ENCODE measurements around the gene TMC8.

Gene TMC8

DNA sequence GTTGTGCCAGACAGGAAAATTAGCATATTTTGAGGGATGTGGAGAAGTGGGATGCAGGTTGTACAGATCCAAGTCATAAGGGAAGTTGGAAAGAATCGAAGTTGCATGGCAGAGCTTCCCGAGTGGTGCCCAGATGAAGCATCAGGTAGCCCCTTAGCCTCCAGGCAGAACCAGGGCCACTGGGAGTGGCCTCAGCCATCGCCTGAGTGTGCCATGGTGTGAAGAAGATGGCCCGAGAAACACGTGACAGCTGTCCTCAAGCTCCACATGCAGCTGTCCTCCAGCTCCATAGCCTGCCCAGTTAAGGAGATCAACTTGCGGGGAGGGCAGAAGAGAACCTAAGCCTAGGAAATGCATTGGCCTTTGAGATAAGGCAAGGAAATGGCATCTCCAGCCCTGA lies 35.5 kb upstream of the TMC8 start:
- no peak for TF ChIP-seq POLR2AphosphoS5 (IDR thresholded peaks at IDR 0.05; ENCODE audit: low read depth, low read length)
- no peak for TF ChIP-seq POLR2A (IDR thresholded peaks at IDR 0.05; ENCODE audit: low read depth, low read length)
- no peak for TF ChIP-seq PAX5 (IDR thresholded peaks at IDR 0.05; ENCODE audit: insufficient read depth, low read length, severe bottlenecking)
- TF ChIP-seq POU2F2 (IDR thresholded peaks at IDR 0.05; ENCODE audit: low read depth, low read length) = no peak
- no peak for TF ChIP-seq SPI1 (IDR thresholded peaks at IDR 0.05; ENCODE audit: low read depth, low read length)
- no peak for TF ChIP-seq TAF1 (IDR thresholded peaks at IDR 0.05; ENCODE audit: low read depth, low read length)
- no peak for DNase-seq (ENCODE audit: insufficient read length, low spot score)
- FAIRE-seq = no peak

DNA sequence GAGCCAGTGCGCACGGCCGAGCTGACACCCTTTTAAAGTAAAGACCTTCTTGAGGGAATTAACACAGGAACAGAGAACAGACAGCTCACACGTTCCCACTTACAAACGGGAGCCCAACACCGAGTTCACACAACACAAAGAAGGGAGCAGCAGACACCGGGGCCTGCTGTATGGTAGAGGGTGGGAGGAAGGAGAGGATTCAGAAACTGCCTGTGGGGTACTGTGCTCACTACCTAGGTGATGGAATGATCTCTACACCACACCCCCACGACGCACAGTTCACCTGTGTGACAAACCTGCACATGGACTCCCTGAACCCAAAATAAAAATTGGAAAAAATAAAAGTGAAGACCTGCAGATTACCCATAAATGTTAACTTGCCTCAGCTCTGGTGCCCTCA lies 34.5 kb upstream of the TMC8 start:
- DNase-seq (ENCODE audit: insufficient read length, low spot score) (no peak), FAIRE-seq (no peak)
- TF ChIP-seq POLR2A (IDR thresholded peaks at IDR 0.05; ENCODE audit: low read depth, low read length) = no peak
- no peak for TF ChIP-seq SPI1 (IDR thresholded peaks at IDR 0.05; ENCODE audit: low read depth, low read length)
- no peak for TF ChIP-seq TAF1 (IDR thresholded peaks at IDR 0.05; ENCODE audit: low read depth, low read length)
- TF ChIP-seq POLR2AphosphoS5 (IDR thresholded peaks at IDR 0.05; ENCODE audit: low read depth, low read length) = no peak
- TF ChIP-seq PAX5 (IDR thresholded peaks at IDR 0.05; ENCODE audit: insufficient read depth, low read length, severe bottlenecking) = no peak
- no peak for TF ChIP-seq POU2F2 (IDR thresholded peaks at IDR 0.05; ENCODE audit: low read depth, low read length)

DNA sequence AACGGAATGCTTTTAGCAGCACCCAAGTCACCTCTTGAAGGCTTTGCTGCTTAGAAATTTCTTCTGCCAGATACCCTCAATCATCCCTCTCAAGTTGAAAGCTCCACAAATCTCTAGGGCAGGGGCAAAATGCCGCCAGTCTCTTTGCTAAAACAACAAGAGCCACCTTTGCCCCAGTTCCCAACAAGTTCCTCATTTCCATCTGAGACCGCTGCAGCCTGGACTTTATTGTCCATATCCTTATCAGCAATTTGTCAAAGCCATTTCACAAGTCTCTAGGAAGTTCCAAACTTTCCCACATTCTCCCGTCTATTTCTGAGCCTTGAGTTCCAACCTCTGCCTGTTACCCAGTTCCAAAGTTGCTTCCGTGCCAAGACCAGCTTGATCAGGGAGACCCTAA lies 29.5 kb upstream of the TMC8 start:
- no peak for TF ChIP-seq POLR2A (IDR thresholded peaks at IDR 0.05; ENCODE audit: low read depth, low read length)
- no peak for TF ChIP-seq PAX5 (IDR thresholded peaks at IDR 0.05; ENCODE audit: insufficient read depth, low read length, severe bottlenecking)
- no peak for TF ChIP-seq POU2F2 (IDR thresholded peaks at IDR 0.05; ENCODE audit: low read depth, low read length)
- TF ChIP-seq TAF1 (IDR thresholded peaks at IDR 0.05; ENCODE audit: low read depth, low read length) = no peak
- TF ChIP-seq POLR2AphosphoS5 (IDR thresholded peaks at IDR 0.05; ENCODE audit: low read depth, low read length) = no peak
- TF ChIP-seq SPI1 (IDR thresholded peaks at IDR 0.05; ENCODE audit: low read depth, low read length) = no peak
- no peak for DNase-seq (ENCODE audit: insufficient read length, low spot score)
- FAIRE-seq = no peak

DNA sequence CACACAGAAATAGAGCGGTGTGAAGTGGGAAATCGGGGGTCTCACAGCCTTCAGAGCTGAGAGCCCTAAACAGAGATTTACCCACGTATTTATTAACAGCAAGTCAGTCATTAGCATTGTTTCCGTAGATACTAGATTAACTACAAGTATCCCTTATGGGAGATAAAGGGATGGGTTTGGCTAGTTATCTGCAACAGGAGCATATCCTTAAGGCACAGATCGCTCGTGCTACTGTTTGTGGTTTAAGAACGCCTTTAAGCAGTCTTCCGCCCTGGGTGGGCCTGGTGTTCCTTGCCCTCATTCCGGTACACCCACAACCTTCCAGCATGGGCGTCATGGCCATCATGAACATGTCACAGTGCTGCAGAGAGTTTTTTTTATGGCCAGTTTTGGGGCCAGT lies 29.0 kb upstream of the TMC8 start:
- DNase-seq (ENCODE audit: insufficient read length, low spot score) (no peak), FAIRE-seq (no peak)
- TF ChIP-seq POLR2AphosphoS5 (IDR thresholded peaks at IDR 0.05; ENCODE audit: low read depth, low read length) (no peak), POU2F2 (IDR thresholded peaks at IDR 0.05; ENCODE audit: low read depth, low read length) (no peak), POLR2A (IDR thresholded peaks at IDR 0.05; ENCODE audit: low read depth, low read length) (no peak), PAX5 (IDR thresholded peaks at IDR 0.05; ENCODE audit: insufficient read depth, low read length, severe bottlenecking) (no peak), SPI1 (IDR thresholded peaks at IDR 0.05; ENCODE audit: low read depth, low read length) (no peak), TAF1 (IDR thresholded peaks at IDR 0.05; ENCODE audit: low read depth, low read length) (no peak)

DNA sequence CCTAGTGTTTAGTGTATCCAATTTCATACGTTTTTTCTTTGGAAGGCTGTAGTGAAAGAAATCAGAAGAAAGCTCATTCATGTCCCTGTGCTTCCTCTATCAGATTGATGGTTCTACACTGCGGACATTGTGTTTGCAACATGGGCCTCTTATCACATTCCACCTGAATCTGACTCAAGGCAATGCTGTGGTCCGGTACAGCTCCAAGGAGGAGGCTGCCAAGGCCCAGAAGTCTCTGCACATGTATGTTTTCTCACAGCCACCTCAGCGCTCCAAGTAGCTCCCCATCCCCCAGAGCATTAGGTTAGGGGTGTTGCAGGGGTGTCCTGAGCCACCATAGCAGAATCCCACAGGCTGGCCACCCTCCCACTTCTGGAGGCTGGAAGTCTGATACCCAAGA lies 27.3 kb upstream of the TMC8 start:
- no peak for DNase-seq (ENCODE audit: insufficient read length, low spot score)
- FAIRE-seq = no peak
- TF ChIP-seq POU2F2 (IDR thresholded peaks at IDR 0.05; ENCODE audit: low read depth, low read length) (no peak), POLR2A (IDR thresholded peaks at IDR 0.05; ENCODE audit: low read depth, low read length) (no peak), SPI1 (IDR thresholded peaks at IDR 0.05; ENCODE audit: low read depth, low read length) (no peak), TAF1 (IDR thresholded peaks at IDR 0.05; ENCODE audit: low read depth, low read length) (no peak), POLR2AphosphoS5 (IDR thresholded peaks at IDR 0.05; ENCODE audit: low read depth, low read length) (no peak), PAX5 (IDR thresholded peaks at IDR 0.05; ENCODE audit: insufficient read depth, low read length, severe bottlenecking) (no peak)

DNA sequence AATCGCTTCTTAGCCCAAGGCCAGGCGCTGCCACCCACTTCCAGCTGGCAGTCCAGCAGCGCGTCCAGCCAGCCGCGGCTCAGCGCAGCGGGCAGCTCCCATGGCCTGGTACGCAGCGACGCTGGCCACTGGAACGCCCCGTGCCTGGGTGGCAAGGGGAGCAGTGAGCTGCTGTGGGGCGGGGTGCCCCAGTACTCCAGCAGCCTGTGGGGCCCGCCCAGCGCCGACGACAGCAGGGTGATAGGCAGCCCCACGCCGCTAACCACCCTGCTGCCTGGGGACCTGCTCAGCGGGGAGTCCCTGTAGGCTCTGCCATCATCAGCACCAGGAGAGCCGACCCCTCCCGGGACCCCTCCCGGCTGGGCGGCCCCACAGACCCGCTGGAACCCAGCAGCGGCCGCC lies 26.0 kb upstream of the TMC8 start:
- DNase-seq (ENCODE audit: insufficient read length, low spot score) (no peak), FAIRE-seq (no peak)
- TF ChIP-seq PAX5 (IDR thresholded peaks at IDR 0.05; ENCODE audit: insufficient read depth, low read length, severe bottlenecking) = no peak
- no peak for TF ChIP-seq POLR2A (IDR thresholded peaks at IDR 0.05; ENCODE audit: low read depth, low read length)
- TF ChIP-seq SPI1 (IDR thresholded peaks at IDR 0.05; ENCODE audit: low read depth, low read length) = no peak
- TF ChIP-seq TAF1 (IDR thresholded peaks at IDR 0.05; ENCODE audit: low read depth, low read length) = no peak
- no peak for TF ChIP-seq POU2F2 (IDR thresholded peaks at IDR 0.05; ENCODE audit: low read depth, low read length)
- no peak for TF ChIP-seq POLR2AphosphoS5 (IDR thresholded peaks at IDR 0.05; ENCODE audit: low read depth, low read length)

DNA sequence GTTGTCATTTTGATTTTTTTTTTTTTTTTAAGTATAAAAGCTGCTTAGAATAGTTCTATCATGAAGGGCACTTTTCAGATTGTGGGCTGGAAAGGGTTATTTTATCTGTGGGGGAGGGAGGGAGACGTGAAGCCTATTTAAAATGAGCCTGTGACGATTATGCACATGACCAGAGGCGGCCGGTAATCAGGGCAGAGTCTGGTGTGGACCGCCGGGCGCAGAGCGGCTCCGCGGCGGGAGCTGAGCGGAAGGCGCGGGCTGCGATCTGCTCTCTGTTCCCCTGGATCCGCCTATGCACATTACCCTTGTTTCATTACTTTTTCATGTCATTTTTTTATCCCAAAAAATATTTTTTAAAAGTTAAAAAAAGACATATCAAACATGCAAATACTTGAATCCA lies 25.5 kb upstream of the TMC8 start:
- TF ChIP-seq POLR2A (IDR thresholded peaks at IDR 0.05; ENCODE audit: low read depth, low read length) = no peak
- TF ChIP-seq SPI1 (IDR thresholded peaks at IDR 0.05; ENCODE audit: low read depth, low read length) = no peak
- no peak for TF ChIP-seq TAF1 (IDR thresholded peaks at IDR 0.05; ENCODE audit: low read depth, low read length)
- TF ChIP-seq POU2F2 (IDR thresholded peaks at IDR 0.05; ENCODE audit: low read depth, low read length) = no peak
- TF ChIP-seq POLR2AphosphoS5 (IDR thresholded peaks at IDR 0.05; ENCODE audit: low read depth, low read length) = no peak
- no peak for TF ChIP-seq PAX5 (IDR thresholded peaks at IDR 0.05; ENCODE audit: insufficient read depth, low read length, severe bottlenecking)
- DNase-seq (ENCODE audit: insufficient read length, low spot score) (no peak), FAIRE-seq (no peak)

DNA sequence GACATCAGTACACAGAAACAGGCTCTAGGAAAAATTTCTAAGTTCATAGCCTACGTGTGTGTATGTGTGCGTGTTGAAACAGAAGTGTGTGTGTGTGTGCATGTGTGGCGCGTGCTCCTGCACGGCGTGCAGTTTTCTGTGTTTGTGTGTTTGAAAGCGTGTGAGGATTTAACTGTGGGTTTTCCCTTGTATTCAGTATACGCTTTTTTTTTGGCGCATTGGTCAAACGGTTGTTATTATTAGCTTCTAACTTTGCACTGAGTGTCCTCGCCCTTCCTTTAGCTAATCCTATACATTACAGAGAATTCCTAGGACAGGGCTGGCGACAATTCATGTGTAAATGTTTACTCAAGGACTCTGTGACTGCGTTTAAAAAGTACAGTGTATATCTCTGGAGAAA lies 25.0 kb upstream of the TMC8 start:
- DNase-seq (ENCODE audit: insufficient read length, low spot score) = no peak
- TF ChIP-seq POLR2AphosphoS5 (IDR thresholded peaks at IDR 0.05; ENCODE audit: low read depth, low read length) (no peak), TAF1 (IDR thresholded peaks at IDR 0.05; ENCODE audit: low read depth, low read length) (no peak), SPI1 (IDR thresholded peaks at IDR 0.05; ENCODE audit: low read depth, low read length) (no peak), PAX5 (IDR thresholded peaks at IDR 0.05; ENCODE audit: insufficient read depth, low read length, severe bottlenecking) (no peak), POU2F2 (IDR thresholded peaks at IDR 0.05; ENCODE audit: low read depth, low read length) (no peak), POLR2A (IDR thresholded peaks at IDR 0.05; ENCODE audit: low read depth, low read length) (no peak)
- FAIRE-seq = no peak

DNA sequence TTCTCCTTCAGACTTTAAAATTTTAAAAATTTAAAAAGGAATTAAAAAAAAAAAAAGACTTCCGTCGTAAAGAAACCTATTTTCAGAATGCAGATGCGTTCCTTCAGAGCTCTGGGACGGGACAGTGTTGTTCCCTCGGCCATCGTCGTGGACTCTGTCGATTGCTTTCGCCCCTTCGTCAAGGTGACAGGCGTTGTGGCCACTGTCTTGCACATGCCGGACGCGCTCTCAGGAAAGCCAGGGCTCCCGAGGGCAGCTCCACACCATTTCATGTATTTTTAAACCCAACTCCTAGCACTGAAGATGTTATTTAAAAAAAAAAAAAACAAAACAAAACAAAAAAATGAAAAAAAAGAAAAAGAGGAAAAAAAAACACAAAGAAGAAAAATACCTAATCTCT lies 24.4 kb upstream of the TMC8 start:
- no peak for DNase-seq (ENCODE audit: insufficient read length, low spot score)
- FAIRE-seq = no peak
- TF ChIP-seq POLR2A (IDR thresholded peaks at IDR 0.05; ENCODE audit: low read depth, low read length) = no peak
- no peak for TF ChIP-seq PAX5 (IDR thresholded peaks at IDR 0.05; ENCODE audit: insufficient read depth, low read length, severe bottlenecking)
- no peak for TF ChIP-seq POU2F2 (IDR thresholded peaks at IDR 0.05; ENCODE audit: low read depth, low read length)

DNA sequence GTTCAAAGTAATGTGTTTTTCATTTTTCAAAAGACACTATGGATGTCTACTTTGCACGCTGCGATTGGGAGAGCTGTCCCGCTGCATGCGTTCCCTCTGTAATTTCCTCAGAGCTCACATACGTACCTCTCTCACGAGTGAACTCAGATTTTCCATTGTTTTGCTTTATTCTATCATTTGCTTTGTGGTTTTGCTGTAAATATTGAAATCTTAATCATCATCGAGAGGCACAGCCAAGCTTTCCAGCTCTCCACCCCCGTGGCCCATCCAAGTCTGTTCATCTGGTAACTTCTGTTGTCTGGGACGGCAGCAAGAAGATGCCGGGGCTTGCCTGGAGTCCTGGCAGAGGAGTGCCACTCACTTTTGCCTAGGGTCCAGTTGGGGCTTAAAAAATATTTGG lies 23.1 kb upstream of the TMC8 start:
- FAIRE-seq (no peak), DNase-seq (ENCODE audit: insufficient read length, low spot score) (no peak)
- TF ChIP-seq POLR2A (IDR thresholded peaks at IDR 0.05; ENCODE audit: low read depth, low read length) = no peak

Measured in GM12891 (cell line).